Measurements from ENCODE around the gene EPS8L1. TPM values are rescaled to one million over a fixed set of nuclear protein-coding genes. Genes with fewer than 3 reads are reported as not detected.

Gene EPS8L1
- total RNA-seq, 1 donor from 2014 or later = 22.4 TPM

DNA sequence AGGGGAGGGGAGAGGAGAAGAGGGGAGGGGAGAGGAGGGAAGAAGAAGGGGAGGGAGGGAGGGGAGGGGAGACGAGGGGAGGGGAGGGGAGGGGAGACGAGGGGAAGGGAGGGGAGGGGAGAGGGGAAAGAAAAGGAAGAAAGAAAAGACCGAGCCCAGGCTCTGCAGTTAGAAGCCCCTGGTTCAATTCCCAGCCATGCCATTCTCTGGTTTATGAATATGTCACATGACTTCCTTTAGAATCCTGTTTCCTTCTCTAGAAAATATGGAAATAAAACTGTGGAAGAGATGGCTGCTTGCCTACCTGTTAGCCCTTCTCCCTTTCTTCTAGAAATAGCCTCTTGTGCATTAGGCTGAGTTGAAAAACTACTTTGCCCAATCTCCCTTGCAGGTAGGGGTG, 59.1 kb downstream of the EPS8L1 start:
- peaks cover 17% of the 10 kb centered on the region for H3K27me3 Mint-ChIP-seq (ENCODE audit: low read depth)
- H3K9me3 Mint-ChIP-seq = no peaks in the 10 kb centered on the region
- H3K4me3 Mint-ChIP-seq = no peak overlapping the region
- no peak for DNase-seq (ENCODE audit: low read depth, low spot score)
- peaks cover 3% of the 10 kb centered on the region for H3K4me1 Mint-ChIP-seq
- no peak for TF ChIP-seq CTCF (conservative IDR thresholded peaks at IDR 0.05)
- H3K36me3 Mint-ChIP-seq (ENCODE audit: low read depth) = no peaks in the 10 kb centered on the region
- H3K27ac Mint-ChIP-seq (ENCODE audit: unreplicated experiment) = no peak overlapping the region

DNA sequence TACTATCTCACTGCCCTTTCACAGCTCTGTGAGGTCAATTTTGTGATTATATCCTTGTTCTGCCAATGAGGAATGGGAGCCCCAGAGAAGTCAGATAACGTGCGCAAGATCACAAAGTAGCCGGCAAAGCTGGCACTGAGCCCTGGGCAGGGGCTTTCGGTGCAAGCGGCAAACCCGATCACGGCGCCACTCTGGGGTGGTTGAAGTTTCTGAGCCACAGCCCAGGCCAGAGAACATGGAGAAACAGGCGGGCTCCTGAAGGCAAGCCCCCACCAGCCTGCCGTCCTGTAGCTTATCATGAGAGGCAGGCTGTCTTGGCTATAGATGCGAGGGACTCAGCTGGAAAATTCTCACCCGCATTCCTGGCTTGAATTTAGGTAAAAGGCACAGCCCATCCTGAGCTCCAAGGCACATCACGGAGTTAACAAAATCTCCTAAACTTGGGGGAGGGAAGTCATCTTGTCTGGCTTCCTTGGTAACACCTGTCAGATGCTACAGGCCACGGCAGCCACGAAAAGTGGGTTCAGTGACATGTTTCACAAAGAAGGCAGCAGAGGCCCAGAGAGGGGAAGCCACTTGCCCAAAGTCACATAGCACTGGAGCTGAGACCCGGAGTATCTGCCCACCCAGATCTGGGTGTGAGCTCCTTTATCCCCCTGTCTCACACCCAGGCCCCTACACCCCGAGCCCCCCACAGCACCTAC, 60.9 kb downstream of the EPS8L1 start:
- Mint-ChIP-seq H3K27me3 (ENCODE audit: low read depth) (peaks cover 17% of the 10 kb centered on the region), H3K4me1 (peaks cover 9% of the 10 kb centered on the region), H3K36me3 (ENCODE audit: low read depth) (no peaks in the 10 kb centered on the region), H3K27ac (ENCODE audit: unreplicated experiment) (no peak overlapping the region), H3K9me3 (no peaks in the 10 kb centered on the region), H3K4me3 (no peak overlapping the region)
- no peak for TF ChIP-seq CTCF (conservative IDR thresholded peaks at IDR 0.05)
- no peak for DNase-seq (ENCODE audit: low read depth, low spot score)

Small RNAs within 50 kb of the gene (microRNA-seq; reads per million reads assigned to microRNA genes)
- gene MIR7975 = not detected

Other genes with a start within 250 kb of the EPS8L1 start
- not detected in 2 replicates for gene KIR2DS4, start 243.2 kb upstream of the EPS8L1 start, total RNA-seq
- not detected in 2 replicates for gene KIR3DL2, start 225.4 kb upstream of the EPS8L1 start, total RNA-seq
- not detected in 2 replicates for gene FCAR, start 201.6 kb upstream of the EPS8L1 start, total RNA-seq
- not detected in 2 replicates for gene NCR1, start 169.7 kb upstream of the EPS8L1 start, total RNA-seq
- not detected in 2 replicates for gene NLRP7, start 128.3 kb upstream of the EPS8L1 start, total RNA-seq
- 47.2 and 48.1 TPM in 2 replicates for gene NLRP2, start 109.5 kb upstream of the EPS8L1 start, total RNA-seq
- 0.33 and 0.39 TPM in 2 replicates for gene GP6, start 37.6 kb upstream of the EPS8L1 start, total RNA-seq
- 19.9 and 20.4 TPM in 2 replicates for gene RDH13, start 12.7 kb upstream of the EPS8L1 start, total RNA-seq
- 107 and 108 TPM in 2 replicates for gene PPP1R12C, start 41.8 kb downstream of the EPS8L1 start, total RNA-seq
- 1.1 TPM in 1 of 2 replicates, not detected in the other for gene TNNT1, start 73.3 kb downstream of the EPS8L1 start, total RNA-seq
- 5.4 and 6.5 TPM in 2 replicates for gene TNNI3, start 81.9 kb downstream of the EPS8L1 start, total RNA-seq
- gene DNAAF3, start 90.7 kb downstream of the EPS8L1 start, total RNA-seq = 9.5 and 10.4 TPM in 2 replicates
- gene SYT5, start 104.4 kb downstream of the EPS8L1 start, total RNA-seq = 3.5 and 4.3 TPM in 2 replicates
- gene PTPRH, start 133.6 kb downstream of the EPS8L1 start, total RNA-seq = 1.2 and 2.0 TPM in 2 replicates
- 4.9 and 5.8 TPM in 2 replicates for gene TMEM86B, start 152.9 kb downstream of the EPS8L1 start, total RNA-seq
- 71.2 and 73.1 TPM in 2 replicates for gene PPP6R1, start 183.1 kb downstream of the EPS8L1 start, total RNA-seq
- 53.8 and 54.7 TPM in 2 replicates for gene HSPBP1, start 204.2 kb downstream of the EPS8L1 start, total RNA-seq
- gene BRSK1, start 208.1 kb downstream of the EPS8L1 start, total RNA-seq = 50.0 and 50.7 TPM in 2 replicates
- not detected in 2 replicates for gene TMEM150B, start 249.5 kb downstream of the EPS8L1 start, total RNA-seq